GM23338 (cell line): ENCODE results near the gene TDRD1.

Experiments
- CREB1 ChIP-seq: fragments of 250-450 bp; sonication (Bioruptor Pico); IDR thresholded peaks from 2 replicates; pipeline ENCODE4 v1.5.0; 2020; ENCODE audit warnings: low read depth, mild to moderate bottlenecking, moderate library complexity
- EZH2 ChIP-seq: fragments of 200-600 bp; sonication (generic); IDR thresholded peaks from one replicate; pipeline ENCODE4 v1.8.0; 2017; ENCODE audit warnings: antibody characterized with exemption, mild to moderate bottlenecking, low read depth; ENCODE audit not compliant: unreplicated experiment
- EZH2phosphoT487 ChIP-seq: fragments of 200-600 bp; sonication (generic); IDR thresholded peaks from one replicate; pipeline ENCODE4 v1.8.1; 2018; ENCODE audit warnings: antibody characterized with exemption; ENCODE audit not compliant: unreplicated experiment
- JUNB ChIP-seq: IDR thresholded peaks from one replicate; pipeline ENCODE4 v1.6.1; 2016; ENCODE audit warnings: antibody characterized with exemption; ENCODE audit not compliant: unreplicated experiment
- NANOG ChIP-seq: IDR thresholded peaks from 2 replicates; pipeline ENCODE4 v1.6.1; 2016; ENCODE audit warnings: antibody characterized with exemption, borderline replicate concordance
- POLR2AphosphoS5 ChIP-seq: IDR thresholded peaks from 2 replicates; pipeline ENCODE4 v1.6.1; 2016; ENCODE audit warnings: antibody characterized with exemption, low read depth
- ZNF331 ChIP-seq: fragments of 250-450 bp; sonication (Bioruptor Pico); IDR thresholded peaks from 2 replicates; pipeline ENCODE4 v1.5.0; 2020; ENCODE audit warnings: low read depth, mild to moderate bottlenecking, moderate library complexity
- TF ChIP-seq, protein P1 (sequence below), 2 experiments: fragments of 200-600 bp in 1 of 2; sonication (generic) in 1 of 2; conservative IDR thresholded peaks; 2 replicates each; pipeline versions ENCODE4 v1.5.1 to v1.6.1; 2016 to 2017; ENCODE audit warnings: antibody characterized with exemption in 2 of 2, low read depth in 2 of 2, mild to moderate bottlenecking in 2 of 2, moderate library complexity in 1 of 2
- TF ChIP-seq, protein P2 (sequence below): IDR thresholded peaks from 2 replicates; pipeline ENCODE4 v1.6.1; 2016; ENCODE audit warnings: antibody characterized with exemption
- TF ChIP-seq, protein P3 (sequence below): IDR thresholded peaks from one replicate; pipeline ENCODE4 v1.6.1; 2018; ENCODE audit warnings: antibody characterized with exemption; ENCODE audit not compliant: unreplicated experiment
- TF ChIP-seq, protein P4 (sequence below): fragments of 250-450 bp; sonication (Bioruptor Pico); IDR thresholded peaks from 2 replicates; pipeline ENCODE4 v1.5.0; 2020; ENCODE audit warnings: mild to moderate bottlenecking, moderate library complexity

DNA sequence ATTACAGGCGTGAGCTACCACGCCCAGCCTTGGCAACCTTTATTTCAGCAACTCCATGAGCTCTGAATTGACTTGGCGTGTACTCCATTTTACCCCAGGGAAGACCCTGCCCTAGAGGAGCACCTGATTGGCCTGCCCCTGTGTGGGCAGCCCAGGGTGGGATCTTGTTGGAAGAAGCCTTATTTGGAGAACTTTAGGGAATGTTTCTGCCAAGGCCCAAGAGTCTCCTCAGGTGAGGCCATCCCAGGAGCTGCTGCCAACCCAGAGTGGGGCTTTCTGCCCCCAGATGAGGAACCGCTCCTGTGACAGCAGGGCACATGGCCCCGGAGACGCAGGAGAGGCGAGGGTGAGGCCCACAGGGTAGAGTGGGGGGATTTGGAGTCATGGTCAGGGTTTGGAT, 101.9 kb downstream of the TDRD1 start:
- TF ChIP-seq, protein P1, sequence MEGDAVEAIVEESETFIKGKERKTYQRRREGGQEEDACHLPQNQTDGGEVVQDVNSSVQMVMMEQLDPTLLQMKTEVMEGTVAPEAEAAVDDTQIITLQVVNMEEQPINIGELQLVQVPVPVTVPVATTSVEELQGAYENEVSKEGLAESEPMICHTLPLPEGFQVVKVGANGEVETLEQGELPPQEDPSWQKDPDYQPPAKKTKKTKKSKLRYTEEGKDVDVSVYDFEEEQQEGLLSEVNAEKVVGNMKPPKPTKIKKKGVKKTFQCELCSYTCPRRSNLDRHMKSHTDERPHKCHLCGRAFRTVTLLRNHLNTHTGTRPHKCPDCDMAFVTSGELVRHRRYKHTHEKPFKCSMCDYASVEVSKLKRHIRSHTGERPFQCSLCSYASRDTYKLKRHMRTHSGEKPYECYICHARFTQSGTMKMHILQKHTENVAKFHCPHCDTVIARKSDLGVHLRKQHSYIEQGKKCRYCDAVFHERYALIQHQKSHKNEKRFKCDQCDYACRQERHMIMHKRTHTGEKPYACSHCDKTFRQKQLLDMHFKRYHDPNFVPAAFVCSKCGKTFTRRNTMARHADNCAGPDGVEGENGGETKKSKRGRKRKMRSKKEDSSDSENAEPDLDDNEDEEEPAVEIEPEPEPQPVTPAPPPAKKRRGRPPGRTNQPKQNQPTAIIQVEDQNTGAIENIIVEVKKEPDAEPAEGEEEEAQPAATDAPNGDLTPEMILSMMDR (conservative IDR thresholded peaks at IDR 0.05; ENCODE audit: low read depth in 2 of 2), result no peak
- TF ChIP-seq EZH2 (no peak), CREB1 (CRISPR knock-in tag) (no peak), POLR2AphosphoS5 (no peak), EZH2phosphoT487 (no peak), ZNF331 (CRISPR knock-in tag) (no peak), NANOG (no peak), JUNB (no peak)
- TF ChIP-seq, protein P2, sequence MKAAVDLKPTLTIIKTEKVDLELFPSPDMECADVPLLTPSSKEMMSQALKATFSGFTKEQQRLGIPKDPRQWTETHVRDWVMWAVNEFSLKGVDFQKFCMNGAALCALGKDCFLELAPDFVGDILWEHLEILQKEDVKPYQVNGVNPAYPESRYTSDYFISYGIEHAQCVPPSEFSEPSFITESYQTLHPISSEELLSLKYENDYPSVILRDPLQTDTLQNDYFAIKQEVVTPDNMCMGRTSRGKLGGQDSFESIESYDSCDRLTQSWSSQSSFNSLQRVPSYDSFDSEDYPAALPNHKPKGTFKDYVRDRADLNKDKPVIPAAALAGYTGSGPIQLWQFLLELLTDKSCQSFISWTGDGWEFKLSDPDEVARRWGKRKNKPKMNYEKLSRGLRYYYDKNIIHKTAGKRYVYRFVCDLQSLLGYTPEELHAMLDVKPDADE, result no peak
- TF ChIP-seq, protein P3, sequence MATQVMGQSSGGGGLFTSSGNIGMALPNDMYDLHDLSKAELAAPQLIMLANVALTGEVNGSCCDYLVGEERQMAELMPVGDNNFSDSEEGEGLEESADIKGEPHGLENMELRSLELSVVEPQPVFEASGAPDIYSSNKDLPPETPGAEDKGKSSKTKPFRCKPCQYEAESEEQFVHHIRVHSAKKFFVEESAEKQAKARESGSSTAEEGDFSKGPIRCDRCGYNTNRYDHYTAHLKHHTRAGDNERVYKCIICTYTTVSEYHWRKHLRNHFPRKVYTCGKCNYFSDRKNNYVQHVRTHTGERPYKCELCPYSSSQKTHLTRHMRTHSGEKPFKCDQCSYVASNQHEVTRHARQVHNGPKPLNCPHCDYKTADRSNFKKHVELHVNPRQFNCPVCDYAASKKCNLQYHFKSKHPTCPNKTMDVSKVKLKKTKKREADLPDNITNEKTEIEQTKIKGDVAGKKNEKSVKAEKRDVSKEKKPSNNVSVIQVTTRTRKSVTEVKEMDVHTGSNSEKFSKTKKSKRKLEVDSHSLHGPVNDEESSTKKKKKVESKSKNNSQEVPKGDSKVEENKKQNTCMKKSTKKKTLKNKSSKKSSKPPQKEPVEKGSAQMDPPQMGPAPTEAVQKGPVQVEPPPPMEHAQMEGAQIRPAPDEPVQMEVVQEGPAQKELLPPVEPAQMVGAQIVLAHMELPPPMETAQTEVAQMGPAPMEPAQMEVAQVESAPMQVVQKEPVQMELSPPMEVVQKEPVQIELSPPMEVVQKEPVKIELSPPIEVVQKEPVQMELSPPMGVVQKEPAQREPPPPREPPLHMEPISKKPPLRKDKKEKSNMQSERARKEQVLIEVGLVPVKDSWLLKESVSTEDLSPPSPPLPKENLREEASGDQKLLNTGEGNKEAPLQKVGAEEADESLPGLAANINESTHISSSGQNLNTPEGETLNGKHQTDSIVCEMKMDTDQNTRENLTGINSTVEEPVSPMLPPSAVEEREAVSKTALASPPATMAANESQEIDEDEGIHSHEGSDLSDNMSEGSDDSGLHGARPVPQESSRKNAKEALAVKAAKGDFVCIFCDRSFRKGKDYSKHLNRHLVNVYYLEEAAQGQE, result no peak
- TF ChIP-seq, protein P4, sequence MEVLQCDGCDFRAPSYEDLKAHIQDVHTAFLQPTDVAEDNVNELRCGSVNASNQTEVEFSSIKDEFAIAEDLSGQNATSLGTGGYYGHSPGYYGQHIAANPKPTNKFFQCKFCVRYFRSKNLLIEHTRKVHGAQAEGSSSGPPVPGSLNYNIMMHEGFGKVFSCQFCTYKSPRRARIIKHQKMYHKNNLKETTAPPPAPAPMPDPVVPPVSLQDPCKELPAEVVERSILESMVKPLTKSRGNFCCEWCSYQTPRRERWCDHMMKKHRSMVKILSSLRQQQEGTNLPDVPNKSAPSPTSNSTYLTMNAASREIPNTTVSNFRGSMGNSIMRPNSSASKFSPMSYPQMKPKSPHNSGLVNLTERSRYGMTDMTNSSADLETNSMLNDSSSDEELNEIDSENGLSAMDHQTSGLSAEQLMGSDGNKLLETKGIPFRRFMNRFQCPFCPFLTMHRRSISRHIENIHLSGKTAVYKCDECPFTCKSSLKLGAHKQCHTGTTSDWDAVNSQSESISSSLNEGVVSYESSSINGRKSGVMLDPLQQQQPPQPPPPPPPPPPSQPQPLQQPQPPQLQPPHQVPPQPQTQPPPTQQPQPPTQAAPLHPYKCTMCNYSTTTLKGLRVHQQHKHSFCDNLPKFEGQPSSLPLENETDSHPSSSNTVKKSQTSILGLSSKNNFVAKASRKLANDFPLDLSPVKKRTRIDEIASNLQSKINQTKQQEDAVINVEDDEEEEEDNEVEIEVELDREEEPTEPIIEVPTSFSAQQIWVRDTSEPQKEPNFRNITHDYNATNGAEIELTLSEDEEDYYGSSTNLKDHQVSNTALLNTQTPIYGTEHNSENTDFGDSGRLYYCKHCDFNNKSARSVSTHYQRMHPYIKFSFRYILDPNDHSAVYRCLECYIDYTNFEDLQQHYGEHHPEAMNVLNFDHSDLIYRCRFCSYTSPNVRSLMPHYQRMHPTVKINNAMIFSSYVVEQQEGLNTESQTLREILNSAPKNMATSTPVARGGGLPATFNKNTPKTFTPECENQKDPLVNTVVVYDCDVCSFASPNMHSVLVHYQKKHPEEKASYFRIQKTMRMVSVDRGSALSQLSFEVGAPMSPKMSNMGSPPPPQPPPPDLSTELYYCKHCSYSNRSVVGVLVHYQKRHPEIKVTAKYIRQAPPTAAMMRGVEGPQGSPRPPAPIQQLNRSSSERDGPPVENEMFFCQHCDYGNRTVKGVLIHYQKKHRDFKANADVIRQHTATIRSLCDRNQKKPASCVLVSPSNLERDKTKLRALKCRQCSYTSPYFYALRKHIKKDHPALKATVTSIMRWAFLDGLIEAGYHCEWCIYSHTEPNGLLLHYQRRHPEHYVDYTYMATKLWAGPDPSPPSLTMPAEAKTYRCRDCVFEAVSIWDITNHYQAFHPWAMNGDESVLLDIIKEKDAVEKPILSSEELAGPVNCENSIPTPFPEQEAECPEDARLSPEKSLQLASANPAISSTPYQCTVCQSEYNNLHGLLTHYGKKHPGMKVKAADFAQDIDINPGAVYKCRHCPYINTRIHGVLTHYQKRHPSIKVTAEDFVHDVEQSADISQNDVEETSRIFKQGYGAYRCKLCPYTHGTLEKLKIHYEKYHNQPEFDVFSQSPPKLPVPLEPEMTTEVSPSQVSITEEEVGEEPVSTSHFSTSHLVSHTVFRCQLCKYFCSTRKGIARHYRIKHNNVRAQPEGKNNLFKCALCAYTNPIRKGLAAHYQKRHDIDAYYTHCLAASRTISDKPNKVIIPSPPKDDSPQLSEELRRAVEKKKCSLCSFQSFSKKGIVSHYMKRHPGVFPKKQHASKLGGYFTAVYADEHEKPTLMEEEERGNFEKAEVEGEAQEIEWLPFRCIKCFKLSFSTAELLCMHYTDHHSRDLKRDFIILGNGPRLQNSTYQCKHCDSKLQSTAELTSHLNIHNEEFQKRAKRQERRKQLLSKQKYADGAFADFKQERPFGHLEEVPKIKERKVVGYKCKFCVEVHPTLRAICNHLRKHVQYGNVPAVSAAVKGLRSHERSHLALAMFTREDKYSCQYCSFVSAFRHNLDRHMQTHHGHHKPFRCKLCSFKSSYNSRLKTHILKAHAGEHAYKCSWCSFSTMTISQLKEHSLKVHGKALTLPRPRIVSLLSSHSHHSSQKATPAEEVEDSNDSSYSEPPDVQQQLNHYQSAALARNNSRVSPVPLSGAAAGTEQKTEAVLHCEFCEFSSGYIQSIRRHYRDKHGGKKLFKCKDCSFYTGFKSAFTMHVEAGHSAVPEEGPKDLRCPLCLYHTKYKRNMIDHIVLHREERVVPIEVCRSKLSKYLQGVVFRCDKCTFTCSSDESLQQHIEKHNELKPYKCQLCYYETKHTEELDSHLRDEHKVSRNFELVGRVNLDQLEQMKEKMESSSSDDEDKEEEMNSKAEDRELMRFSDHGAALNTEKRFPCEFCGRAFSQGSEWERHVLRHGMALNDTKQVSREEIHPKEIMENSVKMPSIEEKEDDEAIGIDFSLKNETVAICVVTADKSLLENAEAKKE (CRISPR knock-in tag), result no peak
